Raji (cell line): Measurements from ENCODE around the gene SF1.

Source experiments
- POLR2A ChIP-seq: IDR thresholded peaks from 2 replicates; pipeline ENCODE4 v1.6.1; 2011; ENCODE audit warnings: low read depth, low read length, control low read depth; ENCODE audit not compliant: insufficient read depth

SF1 gene

DNA sequence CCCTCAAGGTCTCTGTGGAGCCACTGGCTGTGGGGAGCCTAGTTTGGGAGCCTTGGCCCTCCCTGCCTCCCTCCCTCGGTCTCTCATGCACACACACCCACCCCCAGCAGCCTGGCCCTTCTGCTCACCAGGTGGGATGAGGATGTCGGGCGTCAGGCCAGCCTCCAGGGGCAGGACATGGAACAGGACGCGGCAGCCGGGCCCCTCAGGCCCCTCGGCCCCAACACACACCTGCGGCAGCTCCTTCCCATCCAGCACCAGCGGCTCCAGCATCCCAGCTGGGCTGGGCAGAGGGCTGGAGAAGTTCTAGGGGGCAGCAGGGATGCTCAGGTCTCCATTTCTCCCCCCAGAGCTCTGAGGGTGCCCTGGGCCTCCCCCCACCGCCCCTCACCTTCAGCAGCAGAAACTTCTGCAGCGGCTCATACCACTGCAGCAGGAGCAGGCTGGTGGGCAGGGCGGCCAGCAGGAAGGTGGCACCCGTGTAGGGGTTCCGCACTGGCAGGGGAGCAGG lies 13.5 kb upstream of the SF1 start:
- no peak for TF ChIP-seq POLR2A

DNA sequence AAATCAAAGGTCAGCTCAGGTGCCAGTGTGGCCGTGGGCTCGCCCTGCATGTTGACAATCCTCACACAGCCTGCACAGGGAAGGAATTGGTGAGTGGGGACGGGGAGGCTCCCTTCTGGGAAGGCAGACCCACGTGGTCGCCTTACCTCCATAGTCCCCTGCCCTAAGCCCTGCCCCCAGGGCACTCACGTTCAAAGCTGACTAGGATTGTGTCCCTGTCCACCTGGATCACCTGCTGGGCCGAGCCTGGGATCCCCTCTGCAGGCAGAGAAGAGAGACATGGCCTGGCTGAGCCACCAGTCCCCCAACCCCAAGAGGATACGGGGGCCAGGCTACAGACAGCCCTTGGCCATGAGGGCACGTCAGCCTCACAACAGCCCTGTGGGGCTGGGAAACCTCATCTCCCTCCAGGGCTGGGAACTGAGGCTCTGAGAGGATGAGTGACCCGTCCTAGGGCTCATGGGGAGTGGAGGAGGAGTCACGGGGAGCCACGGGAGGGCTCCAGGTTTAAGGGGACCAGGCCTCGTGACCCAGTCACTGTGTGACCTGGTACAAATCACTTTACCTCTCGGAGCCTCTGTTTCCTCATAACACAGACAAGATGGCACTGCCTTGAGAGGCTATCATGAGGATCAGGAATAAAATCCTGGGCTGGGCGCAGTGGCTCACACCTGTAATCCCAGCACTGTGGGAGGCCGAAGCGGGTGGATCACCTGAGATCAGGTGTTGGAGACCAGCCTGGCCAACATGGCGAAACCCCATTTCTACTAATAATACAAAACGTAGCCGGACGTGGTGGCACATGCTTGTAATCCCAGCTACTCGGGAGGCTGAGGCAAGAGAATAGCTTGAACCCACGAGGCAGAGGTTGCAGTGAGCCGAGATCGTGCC lies 12.1 kb upstream of the SF1 start:
- no peak for TF ChIP-seq POLR2A

DNA sequence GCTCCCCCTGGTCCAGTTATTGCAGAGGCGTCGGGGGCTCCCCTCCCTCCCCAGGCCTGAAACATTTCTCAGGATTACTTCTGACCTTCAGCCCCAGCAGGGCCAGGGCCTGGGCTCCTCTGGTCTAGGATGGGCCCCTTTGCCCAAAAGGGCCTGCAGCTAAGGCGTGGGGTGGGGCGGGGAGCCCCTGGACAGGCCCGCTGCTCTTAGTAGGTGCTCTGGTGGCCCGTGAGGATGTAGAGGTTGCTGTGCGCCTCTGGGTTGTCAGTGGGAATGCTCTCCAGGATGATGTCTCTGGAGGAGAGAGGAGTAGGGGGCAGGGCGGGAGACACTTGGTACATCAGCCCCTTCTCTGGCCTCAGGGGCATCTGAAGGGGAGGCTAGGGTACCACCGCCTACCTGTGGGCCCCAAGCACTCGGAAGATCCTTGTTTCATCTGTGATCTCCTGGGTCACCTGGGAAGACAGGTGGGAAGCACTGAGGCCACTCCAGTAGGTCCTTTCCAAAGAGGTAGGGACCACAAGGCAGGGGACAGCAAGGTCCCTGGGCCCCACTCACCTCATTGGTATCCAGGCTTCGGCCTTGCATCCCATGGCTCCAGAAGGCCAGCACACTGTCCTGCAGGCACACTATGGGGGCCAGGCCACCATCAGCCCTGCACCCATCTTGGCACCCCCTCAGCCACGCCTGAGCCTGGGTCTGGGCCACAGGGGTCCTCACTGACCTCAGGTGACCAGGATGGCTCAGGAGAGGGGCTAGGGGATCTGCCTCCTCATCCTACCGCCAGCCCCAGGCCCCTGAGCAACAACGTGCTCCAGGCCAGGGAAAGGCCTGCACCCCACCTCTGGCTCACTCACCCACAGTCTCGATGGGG lies 11.2 kb upstream of the SF1 start:
- no peak for TF ChIP-seq POLR2A

DNA sequence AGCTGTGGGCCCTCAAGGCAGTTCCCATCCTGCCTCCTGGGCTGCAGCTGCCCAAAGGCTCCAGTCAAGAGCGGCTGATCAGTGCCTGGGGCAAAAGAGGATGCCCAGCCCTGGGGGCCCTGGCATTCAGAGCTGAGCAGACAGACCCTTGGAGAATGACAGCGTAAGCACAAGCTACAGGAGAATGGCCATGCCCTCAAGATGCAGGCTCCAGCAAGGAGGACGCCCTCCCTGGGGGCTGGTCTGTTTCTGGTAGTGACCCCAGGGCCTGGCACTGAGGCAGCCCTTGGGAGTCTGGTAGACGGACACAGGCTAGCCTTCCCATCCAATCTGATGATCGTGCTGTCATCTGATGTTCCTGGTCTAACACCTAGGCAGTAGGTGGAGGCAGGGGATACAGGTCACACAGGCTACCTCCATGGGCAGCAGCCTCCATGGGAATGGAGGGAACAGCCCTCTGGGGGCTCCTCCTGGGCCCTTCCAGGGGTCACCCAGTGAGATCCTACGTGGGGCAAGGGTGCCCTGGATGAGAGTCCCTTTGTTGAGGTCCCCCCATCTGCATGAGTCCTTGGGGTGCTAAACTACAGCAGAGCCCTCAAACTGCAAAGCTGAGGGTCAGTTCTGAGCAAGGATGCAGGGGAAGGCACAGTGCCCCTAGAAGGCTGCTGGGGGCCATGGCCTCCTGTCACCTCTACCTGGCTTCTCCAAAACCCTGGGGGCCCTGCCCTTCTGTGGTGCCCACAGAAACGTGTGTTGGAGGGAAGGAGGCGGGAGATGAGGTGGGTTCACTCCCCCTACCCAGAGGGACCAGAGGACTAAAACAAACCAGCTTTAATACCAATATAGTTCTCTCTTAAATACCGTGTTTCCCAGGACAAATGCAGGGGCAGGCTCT lies 10.2 kb upstream of the SF1 start:
- TF ChIP-seq POLR2A: no peak

DNA sequence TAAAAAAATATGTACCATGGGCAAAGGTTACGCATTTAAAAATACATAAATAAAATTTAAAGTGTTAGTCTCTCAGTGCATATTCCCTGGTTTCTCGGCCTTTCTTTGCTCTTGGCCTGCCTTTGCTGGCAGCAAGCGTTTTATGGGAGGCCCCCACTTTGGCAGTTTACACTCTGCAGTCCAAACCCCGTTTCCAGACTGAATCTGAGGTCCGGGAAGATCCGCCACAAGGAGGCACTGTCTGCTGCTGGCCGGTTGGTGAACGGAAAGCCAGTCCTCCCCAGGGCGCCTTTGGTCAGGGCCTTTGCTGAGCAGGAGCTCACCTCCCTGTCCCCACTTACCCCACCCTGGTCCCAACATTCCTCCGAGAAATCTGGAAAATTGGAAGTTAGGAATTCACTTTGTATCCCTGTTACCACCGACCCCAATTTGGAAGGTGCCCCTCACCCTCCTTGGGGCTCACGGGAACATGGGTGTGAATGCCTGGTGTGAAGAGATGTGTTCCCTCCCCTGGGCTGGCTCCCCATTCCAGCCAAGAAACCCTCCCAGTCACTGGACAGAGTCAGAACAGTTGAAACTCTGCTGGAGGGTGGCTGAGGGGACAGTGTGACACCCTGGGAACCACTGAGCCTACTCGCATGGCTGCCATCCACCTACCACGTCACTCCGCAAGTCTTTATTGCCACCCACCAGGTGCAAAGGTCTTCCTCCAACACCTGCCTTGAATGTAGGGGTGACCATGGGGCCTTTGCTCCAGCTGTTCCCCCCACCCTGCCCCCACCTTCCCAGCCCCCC lies 9.4 kb upstream of the SF1 start:
- no peak for TF ChIP-seq POLR2A

DNA sequence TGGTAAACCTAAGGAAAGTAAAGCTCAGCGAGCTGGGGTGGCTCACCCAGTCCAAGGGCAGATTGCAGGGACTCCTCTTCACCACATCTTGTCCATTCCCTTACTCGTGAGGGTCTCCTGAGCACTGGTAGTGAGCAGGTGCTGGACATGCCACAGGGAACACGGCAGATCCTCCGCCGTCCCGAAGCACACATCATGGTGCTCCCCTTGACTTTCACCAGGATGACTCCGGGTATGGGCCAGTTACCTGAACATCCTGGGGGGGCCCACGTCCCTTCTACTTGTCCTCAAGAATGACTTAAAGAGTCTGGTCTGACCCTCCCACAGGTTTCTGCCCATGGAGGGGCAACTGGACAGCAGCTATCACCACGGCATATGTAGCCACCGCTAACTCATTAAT lies 8.0 kb upstream of the SF1 start:
- no peak for TF ChIP-seq POLR2A

DNA sequence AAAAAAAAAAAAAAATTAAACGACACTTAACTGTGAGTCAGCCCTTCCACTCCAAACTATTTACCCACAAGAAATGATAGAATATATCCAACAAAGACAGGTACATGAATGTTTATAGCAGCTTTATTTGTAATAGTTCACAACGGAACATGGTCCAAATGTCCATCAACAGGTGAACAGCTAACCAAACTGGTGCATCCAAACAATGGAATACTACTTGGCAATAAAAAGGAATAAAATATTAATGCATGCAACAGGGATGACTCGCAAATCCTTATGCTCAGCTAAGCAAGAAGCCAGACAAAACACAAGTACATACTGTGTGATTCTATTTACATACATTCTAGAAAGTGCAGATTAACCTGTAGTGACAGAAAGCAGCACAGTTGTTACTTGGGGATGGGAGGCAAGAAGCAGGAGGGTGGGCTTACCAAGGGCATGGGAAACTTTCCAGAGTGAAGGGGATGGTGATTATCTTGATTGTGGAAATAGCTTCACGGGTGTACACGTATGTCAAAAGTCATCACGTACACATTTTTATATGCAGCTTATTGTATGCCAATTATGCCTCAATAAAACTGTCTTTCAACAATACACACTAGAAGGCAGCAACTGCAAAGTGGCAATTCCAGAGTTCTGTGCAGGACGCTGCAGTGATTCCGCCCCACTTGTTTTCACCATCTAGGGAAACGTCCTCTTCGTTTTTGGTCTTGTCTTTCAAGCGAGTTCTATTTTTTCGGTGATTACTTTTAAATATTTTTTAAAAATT lies 6.7 kb upstream of the SF1 start:
- TF ChIP-seq POLR2A: no peak

DNA sequence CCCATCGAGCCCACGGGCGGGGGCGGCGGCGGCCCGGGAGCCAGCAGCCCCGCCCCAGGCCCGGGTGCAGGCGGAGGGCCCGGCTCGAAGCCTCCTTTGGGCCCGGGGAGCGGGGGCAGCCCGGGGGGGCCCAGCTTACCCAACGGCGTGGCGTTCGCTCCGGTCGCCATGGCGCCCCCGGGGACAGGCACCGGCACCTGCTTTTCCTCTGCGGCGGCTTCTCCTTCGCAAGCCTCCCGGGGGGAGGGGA lies 194 bp downstream of the SF1 start:
- no peak for TF ChIP-seq POLR2A

DNA sequence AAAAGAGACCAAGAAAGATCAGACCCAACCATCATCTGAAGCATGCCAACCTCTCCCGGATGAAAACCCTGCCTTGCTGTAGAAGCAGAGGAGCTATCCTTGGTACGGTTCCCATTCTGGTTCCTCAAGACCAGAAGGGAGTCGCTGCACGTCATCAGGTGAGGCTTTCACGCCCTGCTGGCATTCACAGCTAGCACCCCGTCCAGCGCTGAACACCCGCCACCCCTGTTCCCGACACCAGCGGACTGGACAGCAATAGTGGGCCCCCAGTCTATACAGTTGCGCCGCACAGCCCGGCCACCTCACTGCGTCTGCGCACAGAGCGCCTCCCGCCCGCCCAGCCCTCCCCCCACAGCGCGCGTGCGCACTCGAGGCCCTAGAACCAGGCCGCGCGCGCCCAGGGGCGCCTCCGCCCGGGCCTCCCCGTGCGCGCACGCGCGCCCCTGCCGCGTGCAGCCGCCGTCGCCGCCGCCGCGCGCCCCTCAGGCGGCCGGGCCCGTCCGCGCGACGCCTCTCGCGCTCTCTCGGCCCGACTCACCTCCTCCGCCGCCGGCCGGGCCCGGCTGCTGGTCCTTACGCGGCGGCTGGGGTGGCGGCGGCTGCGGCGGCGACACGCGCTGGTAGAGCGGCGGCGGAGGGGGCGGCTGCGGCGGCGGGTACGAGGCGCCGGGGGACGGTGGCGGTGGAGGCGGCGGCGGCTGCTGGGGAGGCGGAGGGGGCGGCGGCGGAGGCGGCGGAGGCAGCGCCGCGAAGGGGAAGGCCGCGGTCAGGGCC lies 706 bp downstream of the SF1 start:
- no peak for TF ChIP-seq POLR2A

DNA sequence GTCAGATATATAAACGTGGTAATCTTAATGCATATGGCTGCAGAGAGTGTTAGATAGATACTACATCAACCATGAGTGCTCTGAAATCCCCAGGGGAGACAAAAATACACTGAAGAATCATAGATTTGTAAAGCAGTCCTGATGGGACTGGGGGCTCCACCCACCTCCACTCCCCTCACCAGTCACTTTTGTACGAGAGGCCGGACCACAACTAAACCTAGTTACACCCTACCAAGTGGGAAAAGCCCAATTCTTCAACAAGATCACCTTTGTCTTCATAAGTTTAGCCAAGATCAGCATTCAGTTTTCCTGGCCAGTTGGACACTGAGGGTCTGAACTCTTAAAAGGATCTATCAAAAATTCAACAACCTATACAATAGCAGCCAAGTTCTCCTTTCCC lies 1.5 kb downstream of the SF1 start:
- no peak for TF ChIP-seq POLR2A

DNA sequence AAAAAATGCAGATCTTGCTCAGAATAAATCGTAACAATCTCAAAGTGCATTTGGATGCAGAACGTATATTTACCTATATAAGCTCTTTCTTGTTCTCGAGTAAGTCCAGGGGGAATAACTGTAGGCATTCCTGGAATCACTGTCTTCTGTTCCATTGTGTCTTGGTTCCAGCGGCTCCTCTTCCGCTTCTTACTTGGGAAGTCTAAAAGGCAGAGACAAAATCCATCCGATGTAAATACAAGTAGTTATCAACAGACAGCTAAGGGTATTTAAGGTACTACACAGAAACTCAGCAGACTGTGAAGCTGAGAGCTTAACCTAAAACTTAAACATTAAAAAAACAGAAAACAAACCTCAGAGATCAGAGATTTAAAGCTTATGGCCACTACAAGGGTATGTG lies 1.9 kb downstream of the SF1 start:
- no peak for TF ChIP-seq POLR2A

DNA sequence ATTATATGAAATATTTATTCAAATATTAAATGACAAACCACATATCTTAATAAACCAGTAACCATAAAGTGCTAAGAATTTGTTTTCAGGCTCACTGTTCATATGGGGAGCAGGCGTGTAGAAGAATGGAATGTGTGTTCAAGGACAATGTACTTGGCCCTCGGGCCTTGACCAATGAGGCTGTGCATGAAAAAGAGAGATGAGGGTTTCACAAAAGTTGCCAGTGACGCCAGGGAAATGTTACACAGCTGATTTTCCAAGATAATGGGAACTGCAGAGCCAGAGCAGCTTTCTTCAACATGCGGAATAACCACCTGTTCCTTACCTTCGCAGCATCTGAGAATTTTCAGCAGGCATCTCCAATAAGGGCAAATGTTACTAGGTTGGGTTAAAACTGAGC lies 4.2 kb downstream of the SF1 start:
- no peak for TF ChIP-seq POLR2A
